BJ (cell line): ENCODE results near the gene ETS1. TPM values are rescaled to one million over a fixed set of nuclear protein-coding genes. Genes with fewer than 3 reads are reported as not detected.

Source experiments
- CTCF ChIA-PET: fragments of 350-600 bp; formaldehyde crosslinking; extraction: SDS; loops from one replicate; lab custom pipeline; 2021; ENCODE audit warnings: antibody characterized with exemption, inconsistent platforms; lab: Yijun Ruan, JAX
- POLR2A ChIA-PET: fragments of 300-600 bp; sonication (Branson Sonifier 250); formaldehyde crosslinking; extraction: SDS; loops from one replicate; lab custom pipeline; 2021; ENCODE audit warnings: antibody characterized with exemption; lab: Charles Lee
- DNase-seq: peaks from one replicate; pipeline ENCODE4 v3.0.0-alpha.2; 2011; ENCODE audit warnings: low read depth
- H3K27me3 ChIP-seq: 2 replicates; pipeline ENCODE4 v1.6.0; 2011; ENCODE audit warnings: low read length; ENCODE audit not compliant: control insufficient read depth, insufficient read depth
- H3K36me3 ChIP-seq: 2 replicates; pipeline ENCODE4 v1.5.1; 2011; ENCODE audit warnings: low read length; ENCODE audit not compliant: control insufficient read depth, insufficient read depth
- H3K4me3 ChIP-seq: 2 replicates; pipeline ENCODE4 v1.5.1; 2011; ENCODE audit warnings: low read depth, mild to moderate bottlenecking, control low read depth, low read length
- CTCF ChIP-seq: IDR thresholded peaks from 2 replicates; pipeline ENCODE4 v1.5.1; 2011; ENCODE audit warnings: low read depth, mild to moderate bottlenecking, control low read depth, inconsistent platforms, low read length, moderate library complexity; ENCODE audit not compliant: insufficient read depth
- polyA plus RNA-seq: library from polyadenylated mRNA; depleted of rRNA; stranded (reverse); fragments of >200 nt; gene quantifications from 2 replicates; pipeline ENCODE4 v1.2.3, GENCODE V29; 2011

ETS1 gene
- polyA plus RNA-seq, 1 experiment, result 38.5 TPM

- no peak for DNase-seq
- Histone ChIP-seq H3K4me3 (no peak overlapping the region), H3K36me3 (no peaks in the 10 kb centered on the region), H3K27me3 (no peaks in the 10 kb centered on the region)
- no peak for TF ChIP-seq CTCF
- ChIA-PET POLR2A (interaction anchor here (0.6 kb wide), 1 partner anchor 31 kb away, joined by 3 read pairs; no protein-coding TSS in a partner anchor), CTCF (interaction anchor here (0.9 to 1.0 kb wide), 2 partner anchors 15 to 132 kb away, joined by 3 to 4 read pairs; no protein-coding TSS in a partner anchor)
These were observed 165.6 kb downstream of the ETS1 start for GRCh38 chr11:128421577-128422330.

- Histone ChIP-seq H3K27me3 (no peaks in the 10 kb centered on the region), H3K4me3 (no peak overlapping the region), H3K36me3 (no peaks in the 10 kb centered on the region)
- peak; percentile 89 for DNase-seq
- CTCF ChIA-PET, result interaction anchor here (0.9 to 1.0 kb wide), 3 partner anchors 16 to 131 kb away, joined by 3 to 4 read pairs (median 4); no protein-coding TSS in a partner anchor
- TF ChIP-seq CTCF, result no peak
- POLR2A ChIA-PET, result interaction anchor here (0.6 kb wide), 1 partner anchor 32 kb away, joined by 3 read pairs; no protein-coding TSS in a partner anchor
These were observed 166.4 kb downstream of the ETS1 start for GRCh38 chr11:128420951-128421350.

GRCh38 chr11:128420265-128420664 is 167.1 kb downstream of the ETS1 start:
- CTCF ChIA-PET, result interaction anchor here (0.9 to 1.2 kb wide), 3 partner anchors 13 to 80 kb away, joined by 3 to 4 read pairs (median 3); no protein-coding TSS in a partner anchor
- no peak overlapping the region for H3K4me3 ChIP-seq
- POLR2A ChIA-PET, result no interaction called here
- no peak for DNase-seq
- H3K27me3 ChIP-seq, result no peaks in the 10 kb centered on the region
- no peak for TF ChIP-seq CTCF
- H3K36me3 ChIP-seq, result no peaks in the 10 kb centered on the region

GRCh38 chr11:128419012-128419767 is 168.2 kb downstream of the ETS1 start:
- Histone ChIP-seq H3K27me3 (no peaks in the 10 kb centered on the region), H3K4me3 (no peak overlapping the region), H3K36me3 (no peaks in the 10 kb centered on the region)
- TF ChIP-seq CTCF, result no peak
- CTCF ChIA-PET, result interaction anchor here (1.1 to 2.2 kb wide), 7 partner anchors 12 to 210 kb away, joined by 3 to 7 read pairs (median 3); no protein-coding TSS in a partner anchor
- no peak for DNase-seq
- POLR2A ChIA-PET, result no interaction called here
